ENCODE results near the gene HSD17B4.

HSD17B4 gene

DNA sequence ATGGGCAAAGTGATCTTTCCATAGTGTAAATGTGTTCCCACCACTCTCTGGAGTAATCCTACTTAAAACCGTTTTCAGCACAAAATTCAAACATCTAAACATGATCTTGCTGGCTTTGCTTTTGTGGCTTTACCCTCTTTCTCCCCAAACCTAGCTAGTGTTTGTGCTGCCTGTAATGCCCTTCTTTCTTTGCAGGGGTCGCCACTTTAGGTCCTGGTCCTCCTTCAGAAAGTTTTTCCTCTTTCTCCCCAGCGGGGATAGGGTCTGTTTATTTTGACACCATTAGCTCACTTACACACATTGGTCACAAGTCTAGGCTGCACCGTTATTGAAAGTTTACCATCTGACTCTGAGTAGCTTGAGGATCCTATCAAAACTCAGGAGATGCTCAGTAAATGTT lies 736 bp upstream of the HSD17B4 start:
- Histone ChIP-seq H3K9me3 (ENCODE audit: control insufficient read depth in 2 of 2, low read length in 2 of 2) (no peaks in the 10 kb centered on the region), H3K36me3 (ENCODE audit: control insufficient read depth in 2 of 2, insufficient read depth in 2 of 2, low read length in 2 of 2) (no peaks in the 10 kb centered on the region), H3K27me3 (ENCODE audit: control insufficient read depth in 2 of 2, insufficient read depth in 2 of 2, low read length in 2 of 2) (no peaks in the 10 kb centered on the region), H3K9ac (ENCODE audit: low read depth in 1 of 2, low read length in 2 of 2) (no peak overlapping the region), H3K27ac (ENCODE audit: low read depth in 2 of 2, low read length in 2 of 2) (no peak overlapping the region), H3K4me3 (ENCODE audit: low read length in 2 of 2) (no peak overlapping the region), H3K4me1 (ENCODE audit: control insufficient read depth in 2 of 2, insufficient read depth in 2 of 2, low read length in 2 of 2) (peaks cover 7% of the 10 kb centered on the region in 2 donors)

DNA sequence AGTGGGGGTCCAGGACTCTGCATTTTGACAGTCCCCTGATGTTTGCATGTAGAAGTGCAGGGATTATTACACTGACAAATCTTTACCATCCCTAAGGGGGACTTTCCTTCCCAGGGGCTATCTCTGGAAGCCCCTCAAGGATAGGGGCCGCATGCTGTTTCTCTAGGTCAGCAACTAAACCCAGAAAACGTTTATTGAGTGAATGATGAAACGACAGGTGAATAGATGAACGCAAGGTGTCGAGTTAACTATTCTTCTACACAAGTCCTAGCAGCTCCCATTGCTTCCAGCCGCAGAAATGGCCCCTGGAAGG lies 281 bp upstream of the HSD17B4 start:
- H3K4me1 ChIP-seq (ENCODE audit: control insufficient read depth in 2 of 2, insufficient read depth in 2 of 2, low read length in 2 of 2): peaks cover 7% of the 10 kb centered on the region in 2 donors
- H3K9ac ChIP-seq (ENCODE audit: low read depth in 1 of 2, low read length in 2 of 2): peak overlapping the region; percentile 86 to 96
- peak overlapping the region; percentile 93 to 98 for H3K27ac ChIP-seq (ENCODE audit: low read depth in 2 of 2, low read length in 2 of 2)
- H3K4me3 ChIP-seq (ENCODE audit: low read length in 2 of 2): peak overlapping the region; percentile 88 to 93
- H3K36me3 ChIP-seq (ENCODE audit: control insufficient read depth in 2 of 2, insufficient read depth in 2 of 2, low read length in 2 of 2): peaks cover 0 to 1% of the 10 kb centered on the region in 2 donors
- no peaks in the 10 kb centered on the region for H3K9me3 ChIP-seq (ENCODE audit: control insufficient read depth in 2 of 2, low read length in 2 of 2)
- no peaks in the 10 kb centered on the region for H3K27me3 ChIP-seq (ENCODE audit: control insufficient read depth in 2 of 2, insufficient read depth in 2 of 2, low read length in 2 of 2)

DNA sequence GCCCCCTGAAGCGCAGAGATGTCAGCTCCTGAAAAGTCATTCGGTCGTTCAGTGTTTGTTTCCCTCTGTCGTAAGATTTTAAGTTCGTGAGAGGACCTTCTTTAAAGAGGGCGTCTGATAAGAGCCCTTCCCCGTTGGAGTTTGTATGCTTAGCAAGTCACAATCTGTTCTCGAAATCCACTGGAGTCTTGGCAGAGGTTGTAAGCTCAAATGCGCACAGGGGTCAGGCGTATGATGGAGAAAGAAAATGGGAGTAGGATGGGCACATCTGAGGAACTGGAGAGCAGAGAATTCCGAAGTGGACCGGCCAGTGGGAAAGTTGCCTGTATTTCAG lies 710 bp downstream of the HSD17B4 start:
- Histone ChIP-seq H3K27ac (ENCODE audit: low read depth in 2 of 2, low read length in 2 of 2) (peak overlapping the region; percentile 93 to 98), H3K36me3 (ENCODE audit: control insufficient read depth in 2 of 2, insufficient read depth in 2 of 2, low read length in 2 of 2) (peaks cover 4 to 6% of the 10 kb centered on the region in 2 donors), H3K4me1 (ENCODE audit: control insufficient read depth in 2 of 2, insufficient read depth in 2 of 2, low read length in 2 of 2) (peaks cover 7% of the 10 kb centered on the region in 2 donors), H3K9ac (ENCODE audit: low read depth in 1 of 2, low read length in 2 of 2) (peak overlapping the region; percentile 86 to 96), H3K4me3 (ENCODE audit: low read length in 2 of 2) (peak overlapping the region; percentile 88 to 93), H3K27me3 (ENCODE audit: control insufficient read depth in 2 of 2, insufficient read depth in 2 of 2, low read length in 2 of 2) (no peaks in the 10 kb centered on the region), H3K9me3 (ENCODE audit: control insufficient read depth in 2 of 2, low read length in 2 of 2) (no peaks in the 10 kb centered on the region)

DNA sequence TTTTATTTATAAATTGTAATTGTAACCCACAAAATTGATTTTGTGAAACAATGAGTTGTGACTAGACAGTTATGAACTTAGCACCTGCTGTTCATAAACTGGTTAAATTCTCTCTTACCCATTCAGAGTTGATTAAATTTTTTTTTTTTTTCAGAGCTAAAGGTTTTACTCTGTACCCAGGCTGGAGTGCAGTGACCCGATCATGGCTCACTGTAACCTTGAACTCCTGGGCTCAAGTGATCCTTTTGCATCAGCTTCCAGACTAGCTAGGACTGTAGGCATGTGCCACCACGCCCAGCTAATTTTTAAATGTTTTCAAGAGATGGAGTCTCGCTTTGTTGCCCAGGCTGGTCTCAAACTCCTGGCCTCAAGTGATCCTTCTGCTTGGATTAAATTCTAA lies 1.9 kb downstream of the HSD17B4 start:
- Histone ChIP-seq H3K27me3 (ENCODE audit: control insufficient read depth in 2 of 2, insufficient read depth in 2 of 2, low read length in 2 of 2) (no peaks in the 10 kb centered on the region), H3K4me1 (ENCODE audit: control insufficient read depth in 2 of 2, insufficient read depth in 2 of 2, low read length in 2 of 2) (peaks cover 7 to 10% of the 10 kb centered on the region in 2 donors), H3K9me3 (ENCODE audit: control insufficient read depth in 2 of 2, low read length in 2 of 2) (no peaks in the 10 kb centered on the region), H3K36me3 (ENCODE audit: control insufficient read depth in 2 of 2, insufficient read depth in 2 of 2, low read length in 2 of 2) (peaks cover 4 to 6% of the 10 kb centered on the region in 2 donors), H3K4me3 (ENCODE audit: low read length in 2 of 2) (no peak overlapping the region), H3K9ac (ENCODE audit: low read depth in 1 of 2, low read length in 2 of 2) (no peak overlapping the region), H3K27ac (ENCODE audit: low read depth in 2 of 2, low read length in 2 of 2) (no peak overlapping the region)

DNA sequence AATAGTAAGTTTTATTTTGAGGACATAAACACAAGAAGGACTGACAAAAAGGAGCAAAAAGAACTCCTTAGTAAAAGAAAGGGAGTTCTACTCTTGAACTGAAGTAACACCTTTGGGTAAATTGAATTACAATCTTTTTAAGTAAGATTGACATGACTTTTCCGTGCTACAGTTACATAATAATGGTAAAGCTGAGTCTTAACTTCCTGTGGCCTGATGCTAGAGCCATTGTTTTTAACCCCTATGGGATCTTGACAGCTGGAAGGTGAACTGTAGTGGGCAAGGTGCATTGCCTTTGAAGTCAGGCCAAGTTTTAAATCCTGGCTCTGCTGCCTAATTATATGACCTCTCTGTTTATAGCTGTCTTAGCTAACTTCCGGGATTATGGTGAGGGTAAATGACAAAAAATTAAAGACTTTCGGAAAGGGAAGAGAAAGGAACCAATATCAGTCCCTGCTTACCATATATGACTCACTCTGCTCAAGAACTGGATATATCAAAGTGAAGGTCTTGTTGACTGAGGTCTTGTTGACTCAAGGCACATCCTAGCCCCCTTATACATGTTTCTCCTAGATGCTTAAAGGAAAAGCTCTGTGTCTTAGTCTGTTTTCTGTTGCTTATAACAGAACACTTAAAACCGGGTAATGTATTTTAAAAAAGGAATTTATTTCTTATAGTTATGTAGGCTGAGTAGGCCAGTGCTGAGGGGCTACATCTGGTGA lies 6.8 kb downstream of the HSD17B4 start:
- Histone ChIP-seq H3K4me1 (ENCODE audit: control insufficient read depth in 2 of 2, insufficient read depth in 2 of 2, low read length in 2 of 2) (peaks cover 0 to 4% of the 10 kb centered on the region in 2 donors), H3K9me3 (ENCODE audit: control insufficient read depth in 2 of 2, low read length in 2 of 2) (no peaks in the 10 kb centered on the region), H3K9ac (ENCODE audit: low read depth in 1 of 2, low read length in 2 of 2) (no peak overlapping the region), H3K4me3 (ENCODE audit: low read length in 2 of 2) (no peak overlapping the region), H3K36me3 (ENCODE audit: control insufficient read depth in 2 of 2, insufficient read depth in 2 of 2, low read length in 2 of 2) (peaks cover 4 to 6% of the 10 kb centered on the region in 2 donors), H3K27me3 (ENCODE audit: control insufficient read depth in 2 of 2, insufficient read depth in 2 of 2, low read length in 2 of 2) (no peaks in the 10 kb centered on the region), H3K27ac (ENCODE audit: low read depth in 2 of 2, low read length in 2 of 2) (no peak overlapping the region)

DNA sequence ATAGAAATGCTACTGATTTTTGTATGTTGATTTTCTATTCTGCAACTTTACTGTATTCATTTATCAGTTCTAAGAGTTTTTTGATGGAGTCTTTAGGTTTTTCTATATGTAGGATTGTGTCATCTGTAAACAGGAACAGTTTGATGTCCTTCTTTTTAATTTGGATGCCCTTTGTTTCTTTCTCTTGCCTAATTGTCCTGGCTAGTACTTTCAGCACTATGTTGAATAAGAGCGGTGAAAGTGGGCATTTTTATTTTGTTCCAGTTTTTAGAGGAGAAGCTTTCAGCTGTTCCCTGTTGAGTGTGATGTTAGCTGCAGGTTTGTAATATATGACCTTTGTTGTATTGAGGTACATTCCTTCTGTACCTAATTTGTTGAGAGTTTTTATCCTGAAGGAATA lies 13.3 kb downstream of the HSD17B4 start:
- no peak overlapping the region for H3K27ac ChIP-seq (ENCODE audit: low read depth in 2 of 2, low read length in 2 of 2)
- H3K9ac ChIP-seq (ENCODE audit: low read depth in 1 of 2, low read length in 2 of 2): no peak overlapping the region
- no peaks in the 10 kb centered on the region for H3K27me3 ChIP-seq (ENCODE audit: control insufficient read depth in 2 of 2, insufficient read depth in 2 of 2, low read length in 2 of 2)
- H3K4me3 ChIP-seq (ENCODE audit: low read length in 2 of 2): no peak overlapping the region
- H3K4me1 ChIP-seq (ENCODE audit: control insufficient read depth in 2 of 2, insufficient read depth in 2 of 2, low read length in 2 of 2): no peaks in the 10 kb centered on the region
- peaks cover 3 to 4% of the 10 kb centered on the region in 2 donors for H3K36me3 ChIP-seq (ENCODE audit: control insufficient read depth in 2 of 2, insufficient read depth in 2 of 2, low read length in 2 of 2)
- peaks cover 0 to 3% of the 10 kb centered on the region in 2 donors for H3K9me3 ChIP-seq (ENCODE audit: control insufficient read depth in 2 of 2, low read length in 2 of 2)

DNA sequence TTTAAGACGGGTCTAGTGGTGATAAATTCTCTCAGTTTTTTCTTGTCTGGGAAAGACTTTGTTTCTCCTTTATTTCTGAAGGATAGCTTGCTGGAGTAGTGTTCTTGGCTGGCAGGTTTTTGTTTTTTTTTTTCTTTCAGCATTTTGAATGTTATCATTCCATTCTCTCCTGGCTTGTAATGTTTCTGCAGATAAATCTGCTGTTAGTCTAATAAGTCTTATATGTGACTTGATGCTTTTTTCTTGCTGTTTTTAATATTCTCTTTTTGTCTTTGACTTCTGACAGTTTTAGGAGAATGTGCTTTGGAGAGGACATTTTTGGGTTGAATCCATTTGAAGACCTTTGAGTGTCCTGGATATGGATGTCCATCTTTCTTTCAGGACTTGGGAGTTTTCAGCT lies 16.0 kb downstream of the HSD17B4 start:
- Histone ChIP-seq H3K9ac (ENCODE audit: low read depth in 1 of 2, low read length in 2 of 2) (no peak overlapping the region), H3K9me3 (ENCODE audit: control insufficient read depth in 2 of 2, low read length in 2 of 2) (peaks cover 0 to 3% of the 10 kb centered on the region in 2 donors), H3K27ac (ENCODE audit: low read depth in 2 of 2, low read length in 2 of 2) (no peak overlapping the region), H3K36me3 (ENCODE audit: control insufficient read depth in 2 of 2, insufficient read depth in 2 of 2, low read length in 2 of 2) (peaks cover 3 to 4% of the 10 kb centered on the region in 2 donors), H3K4me1 (ENCODE audit: control insufficient read depth in 2 of 2, insufficient read depth in 2 of 2, low read length in 2 of 2) (no peaks in the 10 kb centered on the region), H3K4me3 (ENCODE audit: low read length in 2 of 2) (no peak overlapping the region), H3K27me3 (ENCODE audit: control insufficient read depth in 2 of 2, insufficient read depth in 2 of 2, low read length in 2 of 2) (no peaks in the 10 kb centered on the region)

DNA sequence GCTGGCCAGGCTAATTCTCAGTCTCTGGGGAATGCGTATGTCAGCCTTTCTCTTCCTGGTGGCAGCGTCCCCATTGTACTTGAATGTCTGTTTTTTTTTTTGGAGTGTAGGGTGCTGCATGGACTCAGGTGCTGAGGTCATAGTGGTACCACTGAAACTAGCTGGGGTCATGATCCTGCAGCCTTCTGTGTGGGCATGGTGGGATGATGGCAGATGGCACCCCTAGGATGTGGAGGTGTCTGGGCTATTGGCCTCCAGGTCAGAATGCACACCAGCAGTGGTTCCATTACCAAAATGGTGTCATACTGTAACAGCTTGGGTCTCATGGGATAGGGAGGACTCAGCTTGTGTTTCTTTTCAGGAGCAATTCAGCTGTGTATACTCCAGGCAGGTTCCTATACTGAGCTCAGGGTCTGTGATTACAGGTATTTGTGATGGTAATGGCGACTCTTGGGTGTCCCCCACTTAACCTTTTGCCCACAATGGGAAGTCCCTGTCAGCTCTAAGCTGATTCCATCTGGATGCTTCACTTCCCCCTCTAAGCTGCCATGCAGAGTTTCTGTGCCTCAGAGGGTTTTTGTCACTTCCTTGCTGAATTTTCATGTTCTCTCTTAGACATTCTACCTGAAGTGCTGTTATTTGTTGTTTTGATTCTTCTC lies 17.9 kb downstream of the HSD17B4 start:
- Histone ChIP-seq H3K9me3 (ENCODE audit: control insufficient read depth in 2 of 2, low read length in 2 of 2) (peaks cover 0 to 3% of the 10 kb centered on the region in 2 donors), H3K27ac (ENCODE audit: low read depth in 2 of 2, low read length in 2 of 2) (no peak overlapping the region), H3K36me3 (ENCODE audit: control insufficient read depth in 2 of 2, insufficient read depth in 2 of 2, low read length in 2 of 2) (peaks cover 6 to 13% of the 10 kb centered on the region in 2 donors), H3K9ac (ENCODE audit: low read depth in 1 of 2, low read length in 2 of 2) (no peak overlapping the region), H3K27me3 (ENCODE audit: control insufficient read depth in 2 of 2, insufficient read depth in 2 of 2, low read length in 2 of 2) (no peaks in the 10 kb centered on the region), H3K4me1 (ENCODE audit: control insufficient read depth in 2 of 2, insufficient read depth in 2 of 2, low read length in 2 of 2) (no peaks in the 10 kb centered on the region), H3K4me3 (ENCODE audit: low read length in 2 of 2) (no peak overlapping the region)

DNA sequence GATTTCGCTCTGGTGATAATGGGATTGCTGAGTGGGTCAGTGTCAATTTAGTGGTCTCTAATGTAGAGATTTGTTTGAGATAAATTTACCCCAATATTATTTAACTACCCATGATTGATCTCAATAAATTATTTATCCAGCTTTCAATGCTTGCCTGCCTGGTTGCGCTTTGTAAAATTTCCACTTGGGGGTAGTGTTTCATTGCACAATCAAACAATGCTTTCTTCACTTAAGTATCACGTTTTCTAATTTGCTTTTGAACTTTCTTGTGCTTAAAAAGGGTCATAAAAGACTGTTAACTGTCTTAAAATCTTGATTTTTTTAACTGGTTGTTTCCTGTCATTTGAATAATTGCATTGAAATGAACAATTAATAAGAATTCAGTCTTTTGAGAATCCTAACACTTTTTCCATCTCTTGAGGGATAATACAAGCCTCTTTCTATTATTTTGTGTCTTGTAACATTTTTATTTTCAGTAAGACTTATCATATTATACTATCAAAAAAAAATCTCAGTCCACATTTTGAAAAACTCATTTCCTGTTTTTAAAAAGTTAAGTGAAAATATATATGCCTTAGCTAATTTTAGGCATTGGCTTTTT lies 18.7 kb downstream of the HSD17B4 start:
- no peaks in the 10 kb centered on the region for H3K4me1 ChIP-seq (ENCODE audit: control insufficient read depth in 2 of 2, insufficient read depth in 2 of 2, low read length in 2 of 2)
- H3K9me3 ChIP-seq (ENCODE audit: control insufficient read depth in 2 of 2, low read length in 2 of 2): peaks cover 0 to 3% of the 10 kb centered on the region in 2 donors
- H3K9ac ChIP-seq (ENCODE audit: low read depth in 1 of 2, low read length in 2 of 2): no peak overlapping the region
- H3K27ac ChIP-seq (ENCODE audit: low read depth in 2 of 2, low read length in 2 of 2): no peak overlapping the region
- H3K27me3 ChIP-seq (ENCODE audit: control insufficient read depth in 2 of 2, insufficient read depth in 2 of 2, low read length in 2 of 2): no peaks in the 10 kb centered on the region
- H3K36me3 ChIP-seq (ENCODE audit: control insufficient read depth in 2 of 2, insufficient read depth in 2 of 2, low read length in 2 of 2): peaks cover 6 to 13% of the 10 kb centered on the region in 2 donors
- H3K4me3 ChIP-seq (ENCODE audit: low read length in 2 of 2): no peak overlapping the region

DNA sequence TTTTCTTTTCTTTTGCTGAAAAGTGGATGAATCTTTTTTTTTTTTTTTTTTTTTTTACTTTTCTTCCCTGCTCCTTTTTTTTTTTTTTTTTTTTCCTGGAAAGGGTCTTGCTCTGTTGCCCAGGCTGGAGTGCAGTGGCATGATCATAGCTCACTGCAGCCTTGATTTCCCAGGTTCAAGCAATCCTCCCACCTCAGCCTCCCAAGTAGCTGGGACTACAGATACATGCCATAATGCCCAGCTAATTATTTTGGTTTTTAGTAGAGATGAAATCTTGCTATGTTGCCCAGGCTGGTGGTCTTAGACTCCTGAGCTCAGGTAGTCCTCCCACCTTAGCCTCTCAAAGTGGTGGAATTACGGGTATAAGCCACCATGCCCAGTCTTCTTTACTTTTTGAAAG lies 20.9 kb downstream of the HSD17B4 start:
- no peak overlapping the region for H3K4me3 ChIP-seq (ENCODE audit: low read length in 2 of 2)
- H3K27me3 ChIP-seq (ENCODE audit: control insufficient read depth in 2 of 2, insufficient read depth in 2 of 2, low read length in 2 of 2): no peaks in the 10 kb centered on the region
- no peaks in the 10 kb centered on the region for H3K4me1 ChIP-seq (ENCODE audit: control insufficient read depth in 2 of 2, insufficient read depth in 2 of 2, low read length in 2 of 2)
- H3K9ac ChIP-seq (ENCODE audit: low read depth in 1 of 2, low read length in 2 of 2): no peak overlapping the region
- no peak overlapping the region for H3K27ac ChIP-seq (ENCODE audit: low read depth in 2 of 2, low read length in 2 of 2)
- H3K9me3 ChIP-seq (ENCODE audit: control insufficient read depth in 2 of 2, low read length in 2 of 2): peaks cover 0 to 3% of the 10 kb centered on the region in 2 donors
- H3K36me3 ChIP-seq (ENCODE audit: control insufficient read depth in 2 of 2, insufficient read depth in 2 of 2, low read length in 2 of 2): peaks cover 18 to 27% of the 10 kb centered on the region in 2 donors
